Body of pancreas (tissue), 4 donors: Measurements from ENCODE around the gene RPS18.

Experiments
- CTCF ChIP-seq, 7 experiments: fragments of 450-650 bp in 4 of 7; fragments of 200-600 bp in 3 of 7; sonication (generic) in 3 of 7; IDR thresholded peaks; one replicate each; pipeline ENCODE4 v1.5.1; 2016 to 2019; ENCODE audit warnings: antibody characterized with exemption in 7 of 7
- POLR2A ChIP-seq, 3 donors: fragments of 450-650 bp; IDR thresholded peaks; one replicate each; pipeline ENCODE4 v1.6.1; 2016; ENCODE audit warnings: antibody characterized with exemption in 3 of 3, mild to moderate bottlenecking in 2 of 3

GRCh38 chr6:33288141-33288920 is 16.5 kb downstream of the RPS18 start:
- TF ChIP-seq CTCF (IDR thresholded peaks at IDR 0.05) (no peak), POLR2A (IDR thresholded peaks at IDR 0.05) (no peak)
